WTC11 (cell line): ENCODE results near the gene PPP1CA. TPM values are rescaled to one million over a fixed set of nuclear protein-coding genes. Genes with fewer than 3 reads are reported as not detected.

ENCODE experiments used
- ATAC-seq: fragments of 200-7000 bp; cut with Tn5 transposase; 2 replicates; pipeline ENCODE4 v1.10.0; 2021; ENCODE audit warnings: mild to moderate bottlenecking, moderate library complexity
- CTCF ChIA-PET: fragments of 300-600 bp; sonication (Branson Sonifier 250); formaldehyde crosslinking; loops from one replicate; lab custom pipeline; 2021; ENCODE audit warnings: antibody characterized with exemption; lab: Charles Lee
- POLR2A ChIA-PET: fragments of 350-600 bp; sonication (Branson Sonifier 250); formaldehyde crosslinking; loops from one replicate; lab custom pipeline; 2021; ENCODE audit warnings: antibody characterized with exemption; lab: Charles Lee
- DNase-seq: peaks from one replicate; pipeline ENCODE4 v3.0.0; 2021; ENCODE audit warnings: low spot score
- H3K27ac Mint-ChIP-seq: 2 replicates; pipeline ENCODE4 v1.8.0; 2021; ENCODE audit warnings: mixed read lengths
- H3K27me3 Mint-ChIP-seq: 2 replicates; pipeline ENCODE4 v1.8.0; 2021; ENCODE audit warnings: low read depth, mild to moderate bottlenecking, moderate library complexity, mixed read lengths
- H3K36me3 Mint-ChIP-seq: 2 replicates; pipeline ENCODE4 v1.8.0; 2021; ENCODE audit warnings: mixed read lengths
- H3K4me1 Mint-ChIP-seq: 2 replicates; pipeline ENCODE4 v1.8.0; 2022; ENCODE audit warnings: mixed read lengths
- H3K4me3 Mint-ChIP-seq: 2 replicates; pipeline ENCODE4 v1.8.0; 2021; ENCODE audit warnings: mild to moderate bottlenecking, moderate library complexity, mixed read lengths
- H3K9me3 Mint-ChIP-seq: 2 replicates; pipeline ENCODE4 v1.8.0; 2021; ENCODE audit warnings: mixed read lengths
- CREM ChIP-seq: sonication (generic); formaldehyde crosslinking; IDR thresholded peaks from 2 replicates; pipeline ENCODE4 v1.8.1; 2022; ENCODE audit warnings: mild to moderate bottlenecking, missing genetic modification reagents, moderate library complexity
- FOXK1 ChIP-seq: sonication (generic); formaldehyde crosslinking; IDR thresholded peaks from 2 replicates; pipeline ENCODE4 v1.8.0; 2022; ENCODE audit warnings: mild to moderate bottlenecking, moderate library complexity, missing genetic modification reagents
- FOXP1 ChIP-seq: sonication (generic); formaldehyde crosslinking; IDR thresholded peaks from 2 replicates; pipeline ENCODE4 v1.8.0; 2022; ENCODE audit warnings: missing genetic modification reagents, mild to moderate bottlenecking, moderate library complexity, borderline replicate concordance
- GRHL2 ChIP-seq: fragments of 250-450 bp; sonication (Bioruptor Pico); IDR thresholded peaks from 2 replicates; pipeline ENCODE4 v1.8.0; 2022; ENCODE audit warnings: mild to moderate bottlenecking, moderate library complexity; ENCODE audit not compliant: insufficient replicate concordance, severe bottlenecking
- GTF2I ChIP-seq: fragments of 250-450 bp; sonication (Bioruptor Pico); conservative IDR thresholded peaks from 2 replicates; pipeline ENCODE4 v1.4.0; 2021; ENCODE audit warnings: mild to moderate bottlenecking
- MXD4 ChIP-seq: fragments of 250-450 bp; sonication (Bioruptor Pico); IDR thresholded peaks from 2 replicates; pipeline ENCODE4 v1.8.0; 2021; ENCODE audit warnings: mild to moderate bottlenecking, moderate library complexity, borderline replicate concordance
- NFE2L1 ChIP-seq: sonication (generic); formaldehyde crosslinking; IDR thresholded peaks from 2 replicates; pipeline ENCODE4 v1.8.1; 2023; ENCODE audit warnings: missing genetic modification reagents
- NFYB ChIP-seq: sonication (generic); formaldehyde crosslinking; conservative IDR thresholded peaks from 2 replicates; pipeline ENCODE4 v1.8.0; 2022; ENCODE audit warnings: low read depth, missing genetic modification reagents
- NR1H2 ChIP-seq: sonication (generic); formaldehyde crosslinking; IDR thresholded peaks from 2 replicates; pipeline ENCODE4 v1.9.0; 2021; ENCODE audit warnings: mild to moderate bottlenecking, moderate library complexity, missing genetic modification reagents
- PRDM15 ChIP-seq: sonication (generic); formaldehyde crosslinking; IDR thresholded peaks from 2 replicates; pipeline ENCODE4 v1.8.0; 2022; ENCODE audit warnings: missing genetic modification reagents
- SP1 ChIP-seq: sonication (generic); formaldehyde crosslinking; conservative IDR thresholded peaks from 2 replicates; pipeline ENCODE4 v1.8.1; 2022; ENCODE audit warnings: missing genetic modification reagents
- TEAD4 ChIP-seq: sonication (generic); formaldehyde crosslinking; IDR thresholded peaks from 2 replicates; pipeline ENCODE4 v1.8.0; 2022; ENCODE audit warnings: mild to moderate bottlenecking, missing genetic modification reagents
- ZNF416 ChIP-seq: fragments of 250-450 bp; sonication (Bioruptor Pico); IDR thresholded peaks from 2 replicates; pipeline ENCODE4 v1.9.0; 2021; ENCODE audit warnings: mild to moderate bottlenecking, inconsistent platforms
- ZNF512 ChIP-seq: sonication (generic); formaldehyde crosslinking; IDR thresholded peaks from 2 replicates; pipeline ENCODE4 v1.8.1; 2022; ENCODE audit warnings: missing genetic modification reagents, borderline replicate concordance
- total RNA-seq: library from RNA; stranded (reverse); gene quantifications from 3 replicates; pipeline ENCODE4 v1.2.3, GENCODE V29; 2021
- TF ChIP-seq, protein P1 (sequence below): fragments of 250-450 bp; sonication (Bioruptor Pico); IDR thresholded peaks from 2 replicates; pipeline ENCODE4 v1.9.0; 2021; ENCODE audit warnings: mild to moderate bottlenecking, borderline replicate concordance
- TF ChIP-seq, protein P2 (sequence below): sonication (generic); formaldehyde crosslinking; IDR thresholded peaks from 2 replicates; pipeline ENCODE4 v1.8.0; 2022; ENCODE audit warnings: mild to moderate bottlenecking, missing genetic modification reagents

The PPP1CA gene
- total RNA-seq, 1 experiment from 2014 or later, result 220 TPM

GRCh38 chr11:67410984-67411784, 9.5 kb upstream of the PPP1CA start (continued):
- TF ChIP-seq, protein P1, sequence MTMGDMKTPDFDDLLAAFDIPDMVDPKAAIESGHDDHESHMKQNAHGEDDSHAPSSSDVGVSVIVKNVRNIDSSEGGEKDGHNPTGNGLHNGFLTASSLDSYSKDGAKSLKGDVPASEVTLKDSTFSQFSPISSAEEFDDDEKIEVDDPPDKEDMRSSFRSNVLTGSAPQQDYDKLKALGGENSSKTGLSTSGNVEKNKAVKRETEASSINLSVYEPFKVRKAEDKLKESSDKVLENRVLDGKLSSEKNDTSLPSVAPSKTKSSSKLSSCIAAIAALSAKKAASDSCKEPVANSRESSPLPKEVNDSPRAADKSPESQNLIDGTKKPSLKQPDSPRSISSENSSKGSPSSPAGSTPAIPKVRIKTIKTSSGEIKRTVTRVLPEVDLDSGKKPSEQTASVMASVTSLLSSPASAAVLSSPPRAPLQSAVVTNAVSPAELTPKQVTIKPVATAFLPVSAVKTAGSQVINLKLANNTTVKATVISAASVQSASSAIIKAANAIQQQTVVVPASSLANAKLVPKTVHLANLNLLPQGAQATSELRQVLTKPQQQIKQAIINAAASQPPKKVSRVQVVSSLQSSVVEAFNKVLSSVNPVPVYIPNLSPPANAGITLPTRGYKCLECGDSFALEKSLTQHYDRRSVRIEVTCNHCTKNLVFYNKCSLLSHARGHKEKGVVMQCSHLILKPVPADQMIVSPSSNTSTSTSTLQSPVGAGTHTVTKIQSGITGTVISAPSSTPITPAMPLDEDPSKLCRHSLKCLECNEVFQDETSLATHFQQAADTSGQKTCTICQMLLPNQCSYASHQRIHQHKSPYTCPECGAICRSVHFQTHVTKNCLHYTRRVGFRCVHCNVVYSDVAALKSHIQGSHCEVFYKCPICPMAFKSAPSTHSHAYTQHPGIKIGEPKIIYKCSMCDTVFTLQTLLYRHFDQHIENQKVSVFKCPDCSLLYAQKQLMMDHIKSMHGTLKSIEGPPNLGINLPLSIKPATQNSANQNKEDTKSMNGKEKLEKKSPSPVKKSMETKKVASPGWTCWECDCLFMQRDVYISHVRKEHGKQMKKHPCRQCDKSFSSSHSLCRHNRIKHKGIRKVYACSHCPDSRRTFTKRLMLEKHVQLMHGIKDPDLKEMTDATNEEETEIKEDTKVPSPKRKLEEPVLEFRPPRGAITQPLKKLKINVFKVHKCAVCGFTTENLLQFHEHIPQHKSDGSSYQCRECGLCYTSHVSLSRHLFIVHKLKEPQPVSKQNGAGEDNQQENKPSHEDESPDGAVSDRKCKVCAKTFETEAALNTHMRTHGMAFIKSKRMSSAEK, result no peak
- TF ChIP-seq CREM (CRISPR knock-in tag), result no peak

DNA sequence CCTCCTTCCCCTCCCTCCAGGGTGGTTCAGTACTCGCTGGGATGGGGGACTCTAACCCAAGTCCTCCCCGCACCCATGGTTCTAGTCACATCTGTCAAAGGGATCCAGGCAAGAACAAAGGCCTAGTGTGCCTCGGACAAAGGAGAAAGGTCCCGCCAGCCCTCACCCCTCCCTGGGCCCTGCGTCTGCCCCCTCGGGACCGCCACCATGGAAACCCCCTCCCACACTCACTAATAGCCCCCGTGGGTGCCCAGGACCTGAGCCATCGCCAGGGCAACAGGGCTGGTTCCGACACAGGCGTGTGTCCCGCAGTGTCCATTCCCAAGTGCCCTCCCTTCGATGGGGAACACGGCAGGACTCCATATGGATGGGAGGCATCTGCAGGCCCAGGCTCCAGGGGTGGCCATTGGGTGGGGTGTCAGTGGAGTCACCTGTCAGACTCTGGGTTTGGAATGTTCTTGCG, 8.7 kb upstream of the PPP1CA start:
- DNase-seq (no peak), ATAC-seq (no peak)
- peaks cover 21% of the 10 kb centered on the region for H3K27me3 Mint-ChIP-seq
- 0 out of 2 replicates have a peak overlapping the region, but pooled peaks have one; percentile 22 for H3K4me3 Mint-ChIP-seq
- POLR2A ChIA-PET, result no interaction called here
- TF ChIP-seq GTF2I (CRISPR knock-in tag) (no peak), FOXP1 (CRISPR knock-in tag) (0 out of 2 replicates have a peak, but pooled peaks have one; percentile 12), TEAD4 (CRISPR knock-in tag) (no peak), ZNF416 (CRISPR knock-in tag) (no peak)
- H3K4me1 Mint-ChIP-seq, result peaks cover 16% of the 10 kb centered on the region
- H3K36me3 Mint-ChIP-seq, result no peaks in the 10 kb centered on the region
- H3K9me3 Mint-ChIP-seq, result no peaks in the 10 kb centered on the region
- H3K27ac Mint-ChIP-seq, result no peak overlapping the region
- CTCF ChIA-PET, result no interaction called here

- H3K36me3 Mint-ChIP-seq, result no peaks in the 10 kb centered on the region
- peaks cover 16% of the 10 kb centered on the region for H3K4me1 Mint-ChIP-seq
- no peak overlapping the region; the same call in 1 of the 2 replicates for H3K27ac Mint-ChIP-seq
- ChIA-PET POLR2A (no interaction called here), CTCF (no interaction called here)
- ATAC-seq, result peak; percentile 89
- peak overlapping the region; percentile 22; the same call in 1 of the 2 replicates for H3K4me3 Mint-ChIP-seq
- peak; percentile 57; the same call in 1 of the 2 replicates for TF ChIP-seq NFYB (CRISPR knock-in tag)
- TF ChIP-seq, protein P1, result no peak
- no peak for TF ChIP-seq PRDM15 (CRISPR knock-in tag)
- TF ChIP-seq FOXK1, result peak; percentile 91
- no peak for TF ChIP-seq MXD4
- TF ChIP-seq FOXP1 (CRISPR knock-in tag), result 0 out of 2 replicates have a peak, but pooled peaks have one; percentile 65
- peak; percentile 47; the same call in 1 of the 2 replicates for TF ChIP-seq SP1 (CRISPR knock-in tag)
- TF ChIP-seq GRHL2 (CRISPR knock-in tag), result no peak
- no peak for TF ChIP-seq ZNF512 (CRISPR knock-in tag)
- TF ChIP-seq NR1H2 (CRISPR knock-in tag), result no peak
- TF ChIP-seq, protein P2, sequence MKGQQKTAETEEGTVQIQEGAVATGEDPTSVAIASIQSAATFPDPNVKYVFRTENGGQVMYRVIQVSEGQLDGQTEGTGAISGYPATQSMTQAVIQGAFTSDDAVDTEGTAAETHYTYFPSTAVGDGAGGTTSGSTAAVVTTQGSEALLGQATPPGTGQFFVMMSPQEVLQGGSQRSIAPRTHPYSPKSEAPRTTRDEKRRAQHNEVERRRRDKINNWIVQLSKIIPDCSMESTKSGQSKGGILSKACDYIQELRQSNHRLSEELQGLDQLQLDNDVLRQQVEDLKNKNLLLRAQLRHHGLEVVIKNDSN (CRISPR knock-in tag), result no peak
- TF ChIP-seq NFE2L1 (CRISPR knock-in tag), result no peak
- TF ChIP-seq, all 79 proteins: peak for 4
- Mint-ChIP-seq H3K9me3 (no peaks in the 10 kb centered on the region), H3K27me3 (peaks cover 21% of the 10 kb centered on the region)
- DNase-seq, result peak; percentile 85
These were observed 8.2 kb upstream of the PPP1CA start for GRCh38 chr11:67409781-67410368.
